Thymus (tissue), 11 donors: ENCODE measurements around the gene DAP3. TPM values are rescaled to one million over a fixed set of nuclear protein-coding genes. Genes with fewer than 3 reads are reported as not detected.
A peak's percentile ranks its signal among the peaks of the same experiment; 100 is the strongest.
"Not testable (repeated sequence)": the region's sequence is repeated elsewhere in the genome, so short reads cannot be mapped to it uniquely, and the experiment has no call there.

Experiments used
- DNase-seq, 9 donors: peaks; one replicate each; pipeline ENCODE4 v3.0.0-alpha.2; 2013; ENCODE audit warnings: low spot score in 9 of 9, low read depth in 6 of 9, missing footprints in 1 of 9
- H3K27ac ChIP-seq, 2 donors: one replicate each; pipeline ENCODE4 v1.5.1; 2013; ENCODE audit warnings: control low read depth in 1 of 2, low read depth in 1 of 2, low read length in 1 of 2, mild to moderate bottlenecking in 1 of 2, moderate library complexity in 1 of 2
- H3K27me3 ChIP-seq, 2 donors: one replicate each; pipeline ENCODE4 v1.5.1; 2013; ENCODE audit warnings: low read length in 1 of 2; ENCODE audit not compliant: control insufficient read depth in 2 of 2, insufficient read depth in 1 of 2
- H3K36me3 ChIP-seq, 2 donors: one replicate each; pipeline ENCODE4 v1.5.1; 2013; ENCODE audit warnings: low read length in 1 of 2, mild to moderate bottlenecking in 1 of 2, moderate library complexity in 1 of 2; ENCODE audit not compliant: control insufficient read depth in 2 of 2, insufficient read depth in 2 of 2
- H3K4me1 ChIP-seq, 2 donors: one replicate each; pipeline ENCODE4 v1.5.1; 2013; ENCODE audit warnings: low read length in 2 of 2; ENCODE audit not compliant: control insufficient read depth in 2 of 2, insufficient read depth in 2 of 2
- H3K4me3 ChIP-seq, 2 donors: one replicate each; pipeline ENCODE4 v1.5.1; 2013; ENCODE audit warnings: low read length in 2 of 2, control low read depth in 1 of 2, mild to moderate bottlenecking in 1 of 2
- H3K9me3 ChIP-seq, 2 donors: one replicate each; pipeline ENCODE4 v1.5.1; 2013; ENCODE audit warnings: low read length in 1 of 2, mild to moderate bottlenecking in 1 of 2; ENCODE audit not compliant: control insufficient read depth in 2 of 2, insufficient read depth in 1 of 2
- WGBS: extraction: QIAGEN DNeasy Blood & Tissue Kit; methylation state at CpG from one replicate; pipeline ENCODE4 v1.1.7; 2013; 5-methylcytosine and 5-hydroxymethylcytosine counted together
- polyA plus RNA-seq: library from polyadenylated mRNA; stranded (reverse); fragments of 200-250 nt; gene quantifications from one replicate; pipeline ENCODE4 v1.2.3, GENCODE V29; 2013
- total RNA-seq: library from RNA; stranded (reverse); fragments of 120-200 nt; gene quantifications from one replicate; pipeline ENCODE4 v1.2.4, GENCODE V29; 2013
- donor health status: healthy.

The DAP3 gene
- total and polyA plus RNA-seq, 2 donors = 63.7 to 156 TPM

- not testable (repeated sequence) for H3K27me3 ChIP-seq, H3K4me3 ChIP-seq, H3K27ac ChIP-seq, H3K9me3 ChIP-seq, H3K4me1 ChIP-seq
- WGBS = 96% methylated on average over 6 of the region's 6 CpGs
- DNase-seq = peak in 1 of 9 donors; percentile 5
- H3K36me3 ChIP-seq = peaks cover 21 to 53% of the 10 kb centered on the region in 2 donors
Measured at GRCh38 chr1:155718524-155719115, 29.7 kb downstream of the DAP3 start.

- WGBS = 97% methylated on average over 4 of the region's 4 CpGs
- Histone ChIP-seq H3K4me3 (no peak overlapping the region), H3K27me3 (no peaks in the 10 kb centered on the region), H3K9me3 (no peaks in the 10 kb centered on the region), H3K36me3 (peaks cover 21 to 53% of the 10 kb centered on the region in 2 donors), H3K27ac (no peak overlapping the region), H3K4me1 (no peaks in the 10 kb centered on the region)
- DNase-seq = no peak
Measured at GRCh38 chr1:155719703-155720102, 30.8 kb downstream of the DAP3 start.

GRCh38 chr1:155725142-155725541 lies 36.3 kb downstream of the DAP3 start:
- Histone ChIP-seq H3K4me3 (no peak overlapping the region), H3K27me3 (no peaks in the 10 kb centered on the region), H3K4me1 (no peaks in the 10 kb centered on the region), H3K9me3 (no peaks in the 10 kb centered on the region), H3K36me3 (peaks cover 23 to 56% of the 10 kb centered on the region in 2 donors), H3K27ac (no peak overlapping the region)
- DNase-seq = no peak
- 98% methylated on average over 3 of the region's 3 CpGs for WGBS

- no peaks in the 10 kb centered on the region for H3K27me3 ChIP-seq
- H3K4me1 ChIP-seq = no peaks in the 10 kb centered on the region
- H3K4me3 ChIP-seq = no peak overlapping the region
- DNase-seq = peak in 7 of 9 donors; percentile 8 to 53 (median 20)
- H3K9me3 ChIP-seq = no peaks in the 10 kb centered on the region
- WGBS = 82% methylated on average over 12 of the region's 12 CpGs
- peaks cover 20 to 62% of the 10 kb centered on the region in 2 donors for H3K36me3 ChIP-seq
- no peak overlapping the region for H3K27ac ChIP-seq
Measured at GRCh38 chr1:155729031-155729898, 40.4 kb downstream of the DAP3 start.

GRCh38 chr1:155740995-155741394 lies 52.1 kb downstream of the DAP3 start:
- WGBS = 98% methylated on average over 8 of the region's 8 CpGs
- H3K27me3 ChIP-seq = no peaks in the 10 kb centered on the region
- peaks cover 16 to 28% of the 10 kb centered on the region in 2 donors for H3K36me3 ChIP-seq
- H3K4me1 ChIP-seq = peaks cover 4% of the 10 kb centered on the region in 2 donors
- no peak overlapping the region for H3K27ac ChIP-seq
- H3K4me3 ChIP-seq = no peak overlapping the region
- DNase-seq = no peak
- no peaks in the 10 kb centered on the region for H3K9me3 ChIP-seq

- Histone ChIP-seq H3K4me1 (peaks cover 4% of the 10 kb centered on the region in 2 donors), H3K27me3 (no peaks in the 10 kb centered on the region), H3K27ac (no peak overlapping the region), H3K4me3 (no peak overlapping the region), H3K9me3 (no peaks in the 10 kb centered on the region), H3K36me3 (peaks cover 12 to 23% of the 10 kb centered on the region in 2 donors)
- no peak for DNase-seq
- 96% methylated on average over 10 of the region's 10 CpGs for WGBS
Measured at GRCh38 chr1:155741908-155742307, 53.0 kb downstream of the DAP3 start.

GRCh38 chr1:155744711-155745283 lies 55.9 kb downstream of the DAP3 start:
- WGBS = 86% methylated on average over 9 of the region's 9 CpGs

GRCh38 chr1:155745284-155746228 lies 56.7 kb downstream of the DAP3 start:
- peak; percentile 61 to 92 (median 78) for DNase-seq
- H3K4me1 ChIP-seq, H3K27me3 ChIP-seq, H3K9me3 ChIP-seq: not testable (repeated sequence)
- peak overlapping the region; percentile 61 to 72 for H3K4me3 ChIP-seq
- peak overlapping the region; percentile 55 to 71 for H3K27ac ChIP-seq
- peaks cover 0 to 11% of the 10 kb centered on the region in 2 donors for H3K36me3 ChIP-seq
- 2% methylated on average over 48 of the region's 77 CpGs for WGBS

More at GRCh38 chr1:155744711-155745283, 55.9 kb downstream of the DAP3 start:
- DNase-seq = no peak
- no peaks in the 10 kb centered on the region for H3K27me3 ChIP-seq
- H3K4me3 ChIP-seq = peak overlapping the region; percentile 61 to 72
- H3K36me3 ChIP-seq = peaks cover 0 to 12% of the 10 kb centered on the region in 2 donors
- no peaks in the 10 kb centered on the region for H3K9me3 ChIP-seq
- H3K27ac ChIP-seq = peak overlapping the region in 1 of 2 donors; percentile 55
- peaks cover 4% of the 10 kb centered on the region in 2 donors for H3K4me1 ChIP-seq
